HG02798 (cell line): ENCODE results near the gene ATP5ME.

ENCODE experiments used
- ATAC-seq: cut with Tn5 transposase; IDR thresholded peaks from one replicate; pipeline ENCODE4 v1.9.1; 2021; ENCODE audit warnings: mild to moderate bottlenecking; ENCODE audit not compliant: unreplicated experiment, poor library complexity

Gene ATP5ME

GRCh38 chr4:685679-686412 lies 11.8 kb upstream of the ATP5ME start:
- ATAC-seq, result no peak

GRCh38 chr4:684623-685327 lies 10.7 kb upstream of the ATP5ME start:
- ATAC-seq, result no peak

- ATAC-seq, result no peak
Measured at GRCh38 chr4:683982-684622, 10.0 kb upstream of the ATP5ME start.

GRCh38 chr4:683247-683897 lies 9.3 kb upstream of the ATP5ME start:
- no peak for ATAC-seq

- ATAC-seq, result no peak
Measured at GRCh38 chr4:682490-683172, 8.6 kb upstream of the ATP5ME start.

- ATAC-seq, result no peak
Measured at GRCh38 chr4:681736-682451, 7.8 kb upstream of the ATP5ME start.

GRCh38 chr4:680928-681645 lies 7.0 kb upstream of the ATP5ME start:
- ATAC-seq, result no peak

GRCh38 chr4:680551-680927 lies 6.5 kb upstream of the ATP5ME start:
- ATAC-seq, result no peak

- no peak for ATAC-seq
Measured at GRCh38 chr4:680091-680490, 6.0 kb upstream of the ATP5ME start.

GRCh38 chr4:679629-680028 lies 5.6 kb upstream of the ATP5ME start:
- no peak for ATAC-seq

- ATAC-seq, result no peak
Measured at GRCh38 chr4:679104-679481, 5.0 kb upstream of the ATP5ME start.

- no peak for ATAC-seq
Measured at GRCh38 chr4:678331-679103, 4.4 kb upstream of the ATP5ME start.

- peak; percentile 14 for ATAC-seq
Measured at GRCh38 chr4:677431-678293, 3.6 kb upstream of the ATP5ME start.

- no peak for ATAC-seq
Measured at GRCh38 chr4:676871-677235, 2.8 kb upstream of the ATP5ME start.

GRCh38 chr4:675980-676870 lies 2.1 kb upstream of the ATP5ME start:
- peak; percentile 30 for ATAC-seq

GRCh38 chr4:675036-675882 lies 1.2 kb upstream of the ATP5ME start:
- no peak for ATAC-seq
